Lung (tissue), 12 donors: ENCODE data around the gene C6. TPM values are rescaled to one million over a fixed set of nuclear protein-coding genes. Genes with fewer than 3 reads are reported as not detected.

Experiments
- ATAC-seq: fragments of 200-7000 bp; cut with Tn5 transposase; one replicate; pipeline ENCODE4 v1.9.1; 2020; ENCODE audit warnings: moderate number of reproducible peaks; ENCODE audit not compliant: insufficient read depth, low FRiP score
- DNase-seq, 3 donors: peaks; one replicate each; pipeline ENCODE4 v3.0.0-alpha.2; 2013 to 2017
- H3K27ac ChIP-seq, 2 donors: one replicate each; pipeline ENCODE4 v1.5.1; 2013; ENCODE audit warnings: mild to moderate bottlenecking in 2 of 2, moderate library complexity in 2 of 2, control low read depth in 1 of 2, inconsistent platforms in 1 of 2, low read depth in 1 of 2, low read length in 1 of 2
- H3K27me3 ChIP-seq, 3 donors: one replicate each; pipeline ENCODE4 v1.5.1; 2013; ENCODE audit warnings: low read length in 2 of 3; ENCODE audit not compliant: control insufficient read depth in 3 of 3, insufficient read depth in 3 of 3
- H3K36me3 ChIP-seq, 4 donors: one replicate each; pipeline ENCODE4 v1.5.1; 2013; ENCODE audit warnings: low read length in 4 of 4, mild to moderate bottlenecking in 1 of 4, moderate library complexity in 1 of 4; ENCODE audit not compliant: control insufficient read depth in 4 of 4, insufficient read depth in 4 of 4
- H3K4me1 ChIP-seq, 5 donors: one replicate each; pipeline ENCODE4 v1.5.1; 2013; ENCODE audit warnings: low read length in 5 of 5, mild to moderate bottlenecking in 2 of 5, moderate library complexity in 1 of 5; ENCODE audit not compliant: control insufficient read depth in 5 of 5, insufficient read depth in 5 of 5
- H3K4me3 ChIP-seq: one replicate; pipeline ENCODE4 v1.5.1; 2013; ENCODE audit warnings: mild to moderate bottlenecking, control low read depth, moderate library complexity
- H3K9ac ChIP-seq, 2 donors: one replicate each; pipeline ENCODE4 v1.5.1; 2013; ENCODE audit warnings: low read length in 2 of 2, control low read depth in 1 of 2; ENCODE audit not compliant: insufficient read depth in 1 of 2
- H3K9me3 ChIP-seq, 4 donors: one replicate each; pipeline ENCODE4 v1.5.1; 2013; ENCODE audit warnings: low read length in 3 of 4, mild to moderate bottlenecking in 1 of 4, moderate library complexity in 1 of 4; ENCODE audit not compliant: control insufficient read depth in 4 of 4, insufficient read depth in 3 of 4
- CTCF ChIP-seq: IDR thresholded peaks from 2 replicates; pipeline ENCODE4 v1.5.1; 2012; ENCODE audit warnings: mild to moderate bottlenecking; ENCODE audit errors: control extremely low read depth, extremely low read depth
- WGBS, 2 donors: extraction: QIAGEN DNeasy Blood & Tissue Kit; methylation state at CpG; one replicate each; pipeline ENCODE4 v1.1.7; 2013; 5-methylcytosine and 5-hydroxymethylcytosine counted together
- polyA plus RNA-seq, 2 donors: library from polyadenylated mRNA; stranded (reverse); fragments of 200-250 nt; gene quantifications; one replicate each; pipeline ENCODE4 v1.2.1, GENCODE V29; 2013
- total RNA-seq, 2 donors: library from RNA; depleted of rRNA in 1 of 2; stranded (reverse); fragments of >200 nt in 1 of 2; gene quantifications; one replicate each; pipeline ENCODE4 v1.2.1, GENCODE V29; 2014 to 2021
- donor health status: control.
- donor health status: control.
- donor health status: Bipolar disorder and iron deficiency.
- donor health status: healthy.
- donor health status: DM: yes; HTN: yes; CAD: no.

Gene C6
- total and polyA plus RNA-seq, 4 donors, result 1.7 to 33.0 (median 12.5) TPM

GRCh38 chr5:41154491-41154890, 58.8 kb downstream of the C6 start:
- no peaks in the 10 kb centered on the region for H3K27me3 ChIP-seq
- DNase-seq, result no peak
- H3K4me3 ChIP-seq, result no peak overlapping the region
- H3K27ac ChIP-seq, result no peak overlapping the region
- peaks cover 0 to 15% (median 0%) of the 10 kb centered on the region in 5 donors for H3K4me1 ChIP-seq
- ATAC-seq, result peak; percentile 60
- H3K36me3 ChIP-seq, result no peaks in the 10 kb centered on the region
- H3K9ac ChIP-seq, result no peak overlapping the region
- TF ChIP-seq CTCF, result no peak
- no peaks in the 10 kb centered on the region for H3K9me3 ChIP-seq
- WGBS, 2 donors, result 67 to 68% methylated on average over 3 of the region's 3 CpGs

- DNase-seq, result peak; percentile 23 to 84 (median 65)
- no peak for ATAC-seq
These were observed 61.8 kb downstream of the C6 start for GRCh38 chr5:41151564-41151963.

DNA sequence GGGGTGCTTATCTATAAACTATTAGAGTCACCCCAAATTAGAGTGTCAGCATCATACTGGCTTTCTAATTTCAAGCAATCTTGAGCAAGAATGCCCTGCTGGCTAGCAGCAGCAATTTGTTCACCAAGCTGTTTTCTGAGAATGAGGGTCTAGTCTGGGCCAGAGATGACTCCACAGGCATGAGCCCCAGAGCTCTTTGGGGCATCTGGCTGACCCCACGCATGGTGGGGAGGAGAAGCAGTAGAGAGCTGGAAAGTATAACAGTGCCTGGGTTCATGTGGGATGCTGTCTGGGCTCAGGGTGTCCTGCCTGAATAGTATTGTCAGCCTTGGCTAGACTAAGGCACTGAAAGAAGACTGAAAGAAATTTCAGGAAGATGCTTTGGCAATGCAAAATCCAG, 64.9 kb downstream of the C6 start:
- Histone ChIP-seq H3K9ac (no peak overlapping the region), H3K9me3 (no peaks in the 10 kb centered on the region), H3K4me3 (no peak overlapping the region), H3K27me3 (no peaks in the 10 kb centered on the region), H3K36me3 (no peaks in the 10 kb centered on the region), H3K4me1 (peaks cover 0 to 15% (median 0%) of the 10 kb centered on the region in 5 donors), H3K27ac (no peak overlapping the region)
- no peak for ATAC-seq
- no peak for DNase-seq
- 91 to 93% methylated on average over 1 of the region's 1 CpG for WGBS, 2 donors
- no peak for TF ChIP-seq CTCF

More at GRCh38 chr5:41151564-41151963, 61.8 kb downstream of the C6 start:
- WGBS, 2 donors, result 78 to 83% methylated on average over 4 of the region's 4 CpGs
- H3K36me3 ChIP-seq, result no peaks in the 10 kb centered on the region
- no peak for TF ChIP-seq CTCF
- no peak overlapping the region for H3K9ac ChIP-seq
- H3K4me3 ChIP-seq, result no peak overlapping the region
- H3K9me3 ChIP-seq, result no peaks in the 10 kb centered on the region
- H3K27me3 ChIP-seq, result no peaks in the 10 kb centered on the region
- H3K27ac ChIP-seq, result no peak overlapping the region
- H3K4me1 ChIP-seq, result peaks cover 0 to 15% (median 0%) of the 10 kb centered on the region in 5 donors

GRCh38 chr5:41145306-41145705, 68.0 kb downstream of the C6 start:
- H3K9ac ChIP-seq, result no peak overlapping the region
- no peak overlapping the region for H3K27ac ChIP-seq
- 85 to 96% methylated on average over 5 of the region's 5 CpGs for WGBS, 2 donors
- no peak overlapping the region for H3K4me3 ChIP-seq
- no peaks in the 10 kb centered on the region for H3K9me3 ChIP-seq
- H3K4me1 ChIP-seq, result no peaks in the 10 kb centered on the region
- TF ChIP-seq CTCF, result no peak
- H3K36me3 ChIP-seq, result no peaks in the 10 kb centered on the region
- DNase-seq (no peak), ATAC-seq (no peak)
- H3K27me3 ChIP-seq, result no peaks in the 10 kb centered on the region
